Raji (cell line): Measurements from ENCODE around the gene SPINT2.

Experiments
- POLR2A ChIP-seq: IDR thresholded peaks from 2 replicates; pipeline ENCODE4 v1.6.1; 2011; ENCODE audit warnings: low read depth, low read length, control low read depth; ENCODE audit not compliant: insufficient read depth

The SPINT2 gene

DNA sequence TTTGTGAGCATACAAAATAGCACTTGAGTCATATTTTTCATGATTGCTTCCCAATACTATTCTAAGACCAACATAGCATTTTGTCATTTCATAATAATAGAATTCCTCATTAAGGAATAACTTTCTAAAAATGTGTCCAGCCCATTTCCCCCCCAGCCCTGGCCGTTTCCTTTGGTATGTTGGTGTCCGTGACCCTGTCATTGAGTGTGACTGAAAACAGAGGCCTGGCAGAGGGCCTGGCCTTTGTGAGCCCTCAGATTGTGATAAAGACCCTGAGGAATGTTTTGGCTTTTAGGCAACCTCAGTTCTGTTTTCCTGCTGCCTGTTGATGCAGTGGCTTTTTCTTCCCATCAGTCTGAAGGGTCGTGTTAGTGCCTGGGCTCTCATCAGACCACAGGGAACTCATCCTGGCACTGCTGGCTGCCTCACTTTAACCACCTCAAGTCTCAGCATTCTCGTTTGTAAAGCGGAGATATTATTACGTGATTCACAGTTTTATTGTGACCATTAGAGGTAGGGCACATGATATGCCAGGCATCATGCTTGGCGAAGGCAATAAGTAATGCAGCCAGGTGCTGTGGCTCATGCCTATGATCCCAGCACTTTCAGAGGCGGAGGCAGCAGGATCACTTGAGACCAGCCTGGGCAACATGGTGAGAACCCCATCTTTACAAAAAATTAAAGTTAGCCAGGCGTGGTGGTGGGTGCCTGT lies 13.8 kb downstream of the SPINT2 start:
- no peak for TF ChIP-seq POLR2A

DNA sequence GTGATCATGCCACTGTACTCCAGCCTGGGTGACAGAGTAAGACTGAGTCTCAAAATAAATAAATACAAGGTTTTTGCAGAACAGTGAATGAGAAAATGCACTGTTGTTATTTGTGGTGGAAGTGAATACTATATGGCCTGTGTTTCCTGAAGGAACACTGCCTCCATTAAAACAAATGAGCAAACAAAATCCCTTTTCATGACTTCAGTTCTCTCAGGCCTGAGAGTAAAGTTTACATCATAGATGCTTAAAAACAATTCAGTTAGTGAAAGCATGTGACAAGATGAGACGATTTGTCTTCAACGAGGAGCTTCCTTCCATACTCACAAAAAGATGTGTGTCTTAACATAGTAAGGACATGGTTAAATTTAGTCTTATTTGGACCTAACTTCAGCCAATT lies 14.4 kb downstream of the SPINT2 start:
- no peak for TF ChIP-seq POLR2A

DNA sequence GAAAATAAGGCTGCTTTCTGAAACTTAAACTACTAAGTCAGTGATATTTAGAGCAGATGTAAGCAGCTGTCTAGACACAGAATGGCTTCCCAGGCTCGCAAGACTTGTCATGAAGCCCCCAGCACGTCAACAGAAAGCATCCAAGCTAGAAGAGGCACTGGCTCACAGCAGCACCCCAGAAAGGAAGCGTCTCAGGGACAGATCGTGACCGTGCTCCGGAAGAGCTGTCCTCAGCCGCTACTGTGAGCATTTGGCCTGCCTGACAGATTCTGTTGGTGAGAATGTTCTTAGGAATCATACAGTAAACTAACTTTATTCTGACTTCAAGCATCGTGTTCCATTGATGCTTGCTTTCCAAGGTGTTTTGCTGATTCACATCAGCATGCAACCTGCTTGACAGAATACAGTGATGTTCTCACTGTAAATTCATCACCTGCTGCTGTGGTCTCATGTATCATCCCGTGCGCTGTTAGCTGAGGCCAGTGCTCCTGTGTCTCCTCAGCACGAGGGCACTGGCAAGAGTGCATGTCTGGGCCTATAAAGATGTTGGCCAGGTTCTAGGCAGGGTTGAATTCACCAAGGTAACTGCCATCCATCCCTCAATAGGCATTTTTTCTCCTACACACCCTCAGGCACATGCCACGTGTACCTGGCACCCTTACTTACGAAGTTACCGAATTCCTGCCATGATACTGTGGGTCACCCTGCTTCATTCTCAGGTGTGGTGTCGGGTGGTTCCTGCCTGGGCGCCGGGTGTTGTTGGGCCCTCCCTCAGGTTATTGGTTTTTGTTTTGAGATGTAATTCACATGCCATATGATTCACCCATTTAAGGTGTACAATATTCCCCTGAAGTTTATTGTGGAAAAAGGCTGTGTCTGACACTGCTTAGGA lies 15.9 kb downstream of the SPINT2 start:
- TF ChIP-seq POLR2A = no peak

DNA sequence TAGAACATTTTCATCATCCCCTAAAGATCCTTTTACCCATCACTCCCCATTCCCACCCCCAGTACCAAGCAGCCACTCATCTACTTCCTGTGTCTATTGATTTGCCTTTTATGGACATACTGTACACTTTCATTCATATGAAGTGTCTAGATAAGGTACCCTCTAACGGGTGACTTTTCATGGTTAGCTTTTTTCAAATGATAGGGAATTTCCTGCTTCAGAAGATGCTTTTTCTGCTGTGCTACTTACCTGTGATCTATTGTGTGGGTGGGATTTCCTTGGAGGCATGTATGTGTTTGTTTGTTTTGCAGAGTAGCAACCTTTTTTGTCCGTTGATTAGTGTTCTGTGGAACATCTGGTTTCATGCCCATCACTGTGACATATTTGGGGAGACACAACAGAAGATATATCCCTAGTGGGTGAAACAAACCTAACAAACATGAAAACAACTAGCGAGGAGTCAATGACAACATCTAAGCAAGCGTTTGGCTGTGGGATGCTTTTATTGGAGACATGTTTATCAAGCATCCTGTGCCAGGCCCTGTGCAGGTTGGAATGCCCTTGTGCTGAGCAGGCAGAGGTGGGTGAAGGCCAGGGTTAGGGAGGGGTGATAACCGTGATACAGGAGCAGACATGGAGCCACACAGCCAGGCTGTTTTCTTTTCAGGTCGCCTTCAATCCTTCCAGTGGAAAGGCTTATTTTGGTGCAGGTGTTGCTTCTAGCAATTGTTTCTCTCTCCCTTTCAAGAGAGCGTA lies 17.6 kb downstream of the SPINT2 start:
- TF ChIP-seq POLR2A = no peak

DNA sequence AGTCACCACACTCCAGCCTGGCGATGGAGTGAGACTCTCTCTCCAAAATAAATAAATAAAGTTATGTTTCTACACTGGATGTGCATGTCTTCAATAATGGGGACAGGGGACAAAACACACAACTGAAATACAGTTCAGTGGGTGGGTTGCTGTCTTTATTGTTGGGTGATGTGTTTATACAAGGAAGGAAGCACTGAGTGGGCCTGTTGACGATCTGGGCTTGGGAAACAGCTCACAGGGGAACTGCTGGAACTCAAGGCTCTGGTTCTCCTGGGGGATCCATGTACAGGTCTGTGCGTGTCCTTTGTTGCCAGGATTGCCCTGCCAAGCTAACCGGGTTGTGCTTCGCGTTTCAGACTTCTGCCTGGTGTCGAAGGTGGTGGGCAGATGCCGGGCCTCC lies 18.9 kb downstream of the SPINT2 start:
- TF ChIP-seq POLR2A = no peak

DNA sequence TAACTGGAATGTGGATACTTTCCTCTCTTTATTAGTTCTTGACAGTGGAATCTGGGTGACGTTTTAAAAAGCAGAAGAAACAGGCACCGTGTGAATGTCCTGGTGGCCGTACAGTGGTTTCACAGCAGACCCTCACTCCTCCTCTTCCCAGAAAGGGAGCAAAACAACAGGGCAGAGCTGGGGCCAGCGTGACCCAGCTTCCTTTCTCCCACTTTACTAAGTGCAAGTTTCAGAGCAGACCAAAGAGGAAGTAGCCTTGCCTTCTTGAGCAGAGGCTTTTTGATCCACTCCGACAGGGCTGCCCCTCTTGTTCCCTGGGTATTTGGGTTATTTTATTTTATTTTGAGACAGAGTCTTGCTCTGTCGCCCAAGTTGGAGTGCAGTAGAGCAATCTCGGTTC lies 20.0 kb downstream of the SPINT2 start:
- TF ChIP-seq POLR2A = no peak

DNA sequence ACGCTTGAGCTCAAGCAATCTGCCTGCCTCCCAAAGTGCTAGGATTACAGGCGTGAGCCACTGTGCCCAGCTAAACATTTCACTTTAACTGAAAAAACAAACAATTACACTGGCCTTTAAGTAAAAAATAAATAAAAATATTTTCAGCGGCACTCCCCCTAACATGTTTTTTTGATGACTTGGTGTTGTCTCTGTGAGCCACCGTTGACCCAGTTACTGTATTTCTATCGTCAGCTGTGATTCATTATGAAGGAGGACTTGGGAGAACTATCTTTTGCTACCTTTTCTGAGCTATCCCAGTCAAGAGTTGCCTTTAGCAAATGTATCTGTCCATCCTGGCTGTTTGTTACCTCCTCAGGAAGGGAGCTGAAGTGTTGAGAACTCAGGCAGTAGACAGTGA lies 21.2 kb downstream of the SPINT2 start:
- TF ChIP-seq POLR2A = no peak

DNA sequence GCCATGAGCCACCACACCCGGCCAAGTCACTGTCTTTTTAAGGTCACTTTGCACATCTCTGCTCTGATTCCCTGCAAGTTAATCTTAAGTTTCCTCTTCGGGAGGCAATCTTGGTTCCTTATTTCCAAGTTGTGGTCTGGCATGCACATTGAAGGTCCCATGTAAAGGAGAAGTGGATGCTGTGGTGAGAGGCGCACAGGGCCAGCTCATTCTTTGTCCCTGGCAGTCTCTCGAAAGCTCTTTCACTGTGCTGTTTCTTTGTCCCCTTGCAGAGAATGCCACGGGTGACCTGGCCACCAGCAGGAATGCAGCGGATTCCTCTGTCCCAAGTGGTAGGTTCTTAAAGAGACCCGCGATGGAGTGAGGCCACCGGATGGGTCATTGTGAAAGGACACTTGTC lies 23.2 kb downstream of the SPINT2 start:
- no peak for TF ChIP-seq POLR2A

DNA sequence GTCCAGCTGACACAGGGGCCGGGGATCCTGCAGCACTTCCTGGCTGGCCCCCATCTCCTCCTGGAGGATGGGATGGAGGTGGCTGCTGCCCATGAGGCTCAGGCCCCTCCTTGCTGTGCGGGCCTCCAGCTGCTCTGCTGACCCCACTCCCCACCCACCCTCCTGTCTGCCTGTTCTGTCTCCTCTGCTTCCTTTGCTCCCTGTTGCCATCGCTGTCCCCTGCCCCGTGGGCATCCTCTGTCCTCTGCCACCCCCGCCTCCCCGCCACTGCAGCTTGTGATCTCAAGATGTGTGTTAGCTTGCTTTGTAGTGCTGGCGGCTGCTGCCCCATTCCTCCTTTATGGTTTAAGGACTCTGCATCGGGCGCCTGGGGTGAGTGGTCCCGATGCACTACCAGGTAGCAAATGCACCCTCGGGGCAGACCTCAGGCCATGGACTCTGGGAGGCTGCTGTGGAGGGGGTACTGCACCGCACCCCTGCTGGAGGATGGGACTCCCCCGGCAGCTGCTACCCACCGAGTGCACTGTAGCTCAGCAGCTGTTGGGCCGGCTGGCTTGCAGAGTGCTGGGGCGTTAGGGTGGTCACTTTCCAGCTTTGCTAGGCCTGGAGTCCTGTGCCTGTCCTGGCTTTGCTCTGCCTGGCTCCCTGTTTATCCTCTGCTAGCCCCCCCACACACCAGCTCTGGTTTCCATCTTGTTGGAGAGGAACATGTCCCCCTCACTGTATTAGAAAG lies 23.9 kb downstream of the SPINT2 start:
- no peak for TF ChIP-seq POLR2A

DNA sequence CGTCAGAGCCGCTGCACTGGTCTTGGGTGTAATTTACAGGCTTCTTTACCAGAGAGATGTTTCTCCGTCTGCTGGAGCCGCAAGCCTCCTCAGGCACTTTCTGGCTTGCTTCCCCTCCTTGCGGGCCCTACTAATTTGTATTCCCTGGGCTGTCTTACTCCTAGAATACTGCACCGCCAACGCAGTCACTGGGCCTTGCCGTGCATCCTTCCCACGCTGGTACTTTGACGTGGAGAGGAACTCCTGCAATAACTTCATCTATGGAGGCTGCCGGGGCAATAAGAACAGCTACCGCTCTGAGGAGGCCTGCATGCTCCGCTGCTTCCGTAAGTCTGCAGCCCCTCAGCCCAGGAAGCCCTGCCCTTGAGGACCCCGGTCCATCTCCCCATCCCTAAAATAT lies 25.6 kb downstream of the SPINT2 start:
- TF ChIP-seq POLR2A = no peak

DNA sequence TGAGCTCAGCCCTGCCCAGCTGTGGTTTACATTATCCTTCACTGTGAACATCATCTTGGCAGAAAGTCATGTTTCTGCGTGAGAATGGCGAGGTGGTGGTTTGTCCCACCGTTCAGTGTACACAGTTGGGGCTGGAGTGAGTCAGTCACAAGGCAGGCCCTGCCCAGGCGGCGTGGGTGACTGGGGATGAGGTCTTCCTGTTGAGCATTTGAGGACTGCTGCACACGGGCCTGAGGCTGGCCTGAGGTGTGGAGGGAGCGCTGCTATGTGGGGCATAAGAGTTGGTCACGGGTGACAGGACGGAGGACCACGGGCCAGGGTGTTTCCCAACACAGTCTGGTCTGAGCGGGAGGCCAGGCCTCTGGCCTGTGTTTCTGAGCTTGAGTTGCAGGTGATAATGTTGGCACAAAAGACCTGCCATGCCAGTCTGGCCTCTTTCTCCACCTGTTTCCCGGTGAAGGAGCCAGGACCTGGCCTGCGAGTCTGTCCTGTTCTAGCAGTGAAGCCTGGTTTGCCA lies 26.3 kb downstream of the SPINT2 start:
- TF ChIP-seq POLR2A = no peak

DNA sequence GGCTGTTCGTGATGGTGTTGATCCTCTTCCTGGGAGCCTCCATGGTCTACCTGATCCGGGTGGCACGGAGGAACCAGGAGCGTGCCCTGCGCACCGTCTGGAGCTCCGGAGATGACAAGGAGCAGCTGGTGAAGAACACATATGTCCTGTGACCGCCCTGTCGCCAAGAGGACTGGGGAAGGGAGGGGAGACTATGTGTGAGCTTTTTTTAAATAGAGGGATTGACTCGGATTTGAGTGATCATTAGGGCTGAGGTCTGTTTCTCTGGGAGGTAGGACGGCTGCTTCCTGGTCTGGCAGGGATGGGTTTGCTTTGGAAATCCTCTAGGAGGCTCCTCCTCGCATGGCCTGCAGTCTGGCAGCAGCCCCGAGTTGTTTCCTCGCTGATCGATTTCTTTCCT lies 27.5 kb downstream of the SPINT2 start:
- TF ChIP-seq POLR2A = no peak

DNA sequence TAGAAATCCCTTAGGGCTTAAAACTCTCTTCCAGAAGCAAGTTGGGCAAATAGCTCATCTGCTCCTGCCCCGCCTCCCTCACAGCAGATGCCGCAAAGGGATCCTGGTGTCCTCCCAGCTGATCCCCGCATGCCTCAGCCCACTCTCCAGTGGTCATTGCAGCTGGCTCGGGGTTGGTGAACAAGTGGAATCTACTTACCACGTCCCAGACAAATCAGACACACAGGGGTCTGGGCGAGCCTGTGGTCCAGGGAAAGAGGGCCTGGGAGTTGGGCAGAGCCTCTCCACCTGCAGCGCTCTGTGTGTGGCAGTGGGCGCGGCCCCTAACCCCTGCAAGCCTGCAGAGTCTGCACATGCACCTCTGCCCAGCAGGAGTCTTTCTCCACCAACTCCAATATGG lies 28.9 kb downstream of the SPINT2 start:
- TF ChIP-seq POLR2A = no peak

DNA sequence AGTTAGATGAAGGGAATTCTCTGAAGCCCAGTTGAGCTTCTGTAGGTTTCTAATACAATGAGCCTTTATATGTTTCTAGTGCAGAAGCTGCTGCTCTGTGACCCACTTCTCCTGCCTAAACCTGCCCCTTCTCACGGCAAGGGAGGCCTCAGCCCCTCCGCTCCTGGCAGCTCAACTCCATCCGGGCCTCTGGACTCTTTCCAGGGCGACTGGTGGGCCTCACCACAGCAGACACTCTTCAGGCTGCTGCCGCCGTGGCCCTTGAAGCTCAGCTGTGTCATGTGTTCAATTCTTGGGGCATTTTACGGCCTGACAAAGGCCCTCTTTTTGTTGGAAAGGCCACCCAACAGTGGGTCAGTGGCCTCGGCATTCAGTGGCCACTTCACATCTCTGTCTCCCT lies 29.7 kb downstream of the SPINT2 start:
- TF ChIP-seq POLR2A = no peak
